CD4-positive, alpha-beta T cell treated with Interleukin-10 for 1 hour (primary cell): ENCODE data around the gene RACGAP1.
A peak's percentile ranks its signal among the peaks of the same experiment; 100 is the strongest.
"Not testable (repeated sequence)": the region's sequence is repeated elsewhere in the genome, so short reads cannot be mapped to it uniquely, and the experiment has no call there.

Experiments used
- DNase-seq: peaks from one replicate; pipeline ENCODE4 v3.0.0-alpha.2; 2020

Gene RACGAP1

GRCh38 chr12:50024805-50025186 is 498 bp downstream of the RACGAP1 start:
- DNase-seq, result no peak

GRCh38 chr12:50024227-50024626 is 1.1 kb downstream of the RACGAP1 start:
- DNase-seq, result no peak

- no peak for DNase-seq
Observed at GRCh38 chr12:50022903-50023302, 2.4 kb downstream of the RACGAP1 start.

GRCh38 chr12:50021031-50021430 is 4.3 kb downstream of the RACGAP1 start:
- no peak for DNase-seq

GRCh38 chr12:50019524-50019923 is 5.8 kb downstream of the RACGAP1 start:
- DNase-seq, result no peak

GRCh38 chr12:50018968-50019367 is 6.3 kb downstream of the RACGAP1 start:
- no peak for DNase-seq

- DNase-seq, result no peak
Observed at GRCh38 chr12:50018154-50018553, 7.1 kb downstream of the RACGAP1 start.

- no peak for DNase-seq
Observed at GRCh38 chr12:50017641-50018040, 7.7 kb downstream of the RACGAP1 start.

GRCh38 chr12:50016501-50017475 is 8.5 kb downstream of the RACGAP1 start:
- no peak for DNase-seq

- no peak for DNase-seq
Observed at GRCh38 chr12:50014342-50014741, 11.0 kb downstream of the RACGAP1 start.

GRCh38 chr12:50013361-50014147 is 11.7 kb downstream of the RACGAP1 start:
- DNase-seq, result peak; percentile 8

- no peak for DNase-seq
Observed at GRCh38 chr12:50006754-50007442, 18.4 kb downstream of the RACGAP1 start.

GRCh38 chr12:50006280-50006679 is 19.0 kb downstream of the RACGAP1 start:
- no peak for DNase-seq

GRCh38 chr12:50005175-50005574 is 20.1 kb downstream of the RACGAP1 start:
- no peak for DNase-seq

GRCh38 chr12:50004696-50005095 is 20.6 kb downstream of the RACGAP1 start:
- no peak for DNase-seq

GRCh38 chr12:50003595-50003994 is 21.7 kb downstream of the RACGAP1 start:
- no peak for DNase-seq

GRCh38 chr12:49998453-49998852 is 26.8 kb downstream of the RACGAP1 start:
- no peak for DNase-seq

- no peak for DNase-seq
Observed at GRCh38 chr12:49990273-49990672, 35.0 kb downstream of the RACGAP1 start.

GRCh38 chr12:49989400-49989799 is 35.9 kb downstream of the RACGAP1 start:
- not testable (repeated sequence) for DNase-seq

GRCh38 chr12:49987625-49988303 is 37.5 kb downstream of the RACGAP1 start:
- DNase-seq, result no peak

- not testable (repeated sequence) for DNase-seq
Observed at GRCh38 chr12:49986476-49986875, 38.8 kb downstream of the RACGAP1 start.

GRCh38 chr12:49985981-49986380 is 39.3 kb downstream of the RACGAP1 start:
- no peak for DNase-seq
